Fibroblast of pulmonary artery (primary cell): ENCODE measurements around the gene RPTOR.

ENCODE experiments used
- DNase-seq: peaks from one replicate; pipeline ENCODE4 v3.0.0-alpha.2; 2010; ENCODE audit warnings: low read depth
- H3K4me3 ChIP-seq: replicated peaks from 2 replicates; pipeline ENCODE4 v1.5.1; 2011; ENCODE audit warnings: low read depth, mild to moderate bottlenecking, control low read depth, low read length, moderate library complexity
- TF ChIP-seq, protein P1 (sequence below): IDR thresholded peaks from 2 replicates; pipeline ENCODE4 v1.5.1; 2011; ENCODE audit warnings: mild to moderate bottlenecking, control low read depth, low read length, inconsistent platforms; ENCODE audit errors: missing control alignments

Gene RPTOR

DNA sequence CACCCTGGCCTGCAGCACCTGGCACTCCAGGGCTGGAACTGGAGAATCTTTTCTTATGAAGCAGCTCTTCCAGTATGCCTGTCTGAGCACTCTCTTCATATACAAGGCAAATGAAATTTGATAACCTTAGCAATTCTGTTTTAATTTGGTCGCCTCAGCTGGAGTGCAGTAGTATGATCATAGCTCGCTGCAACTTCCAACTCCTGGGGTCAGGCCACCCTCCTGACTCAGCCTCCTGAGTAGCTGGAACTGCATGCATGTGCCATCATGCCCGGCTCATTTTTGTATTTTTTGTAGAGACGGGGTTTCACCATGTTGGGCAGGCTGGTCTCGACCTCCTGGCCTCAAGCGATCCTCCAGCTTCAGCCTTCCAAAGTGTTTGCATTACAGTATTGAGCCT lies 306.2 kb downstream of the RPTOR start:
- TF ChIP-seq, protein P1, sequence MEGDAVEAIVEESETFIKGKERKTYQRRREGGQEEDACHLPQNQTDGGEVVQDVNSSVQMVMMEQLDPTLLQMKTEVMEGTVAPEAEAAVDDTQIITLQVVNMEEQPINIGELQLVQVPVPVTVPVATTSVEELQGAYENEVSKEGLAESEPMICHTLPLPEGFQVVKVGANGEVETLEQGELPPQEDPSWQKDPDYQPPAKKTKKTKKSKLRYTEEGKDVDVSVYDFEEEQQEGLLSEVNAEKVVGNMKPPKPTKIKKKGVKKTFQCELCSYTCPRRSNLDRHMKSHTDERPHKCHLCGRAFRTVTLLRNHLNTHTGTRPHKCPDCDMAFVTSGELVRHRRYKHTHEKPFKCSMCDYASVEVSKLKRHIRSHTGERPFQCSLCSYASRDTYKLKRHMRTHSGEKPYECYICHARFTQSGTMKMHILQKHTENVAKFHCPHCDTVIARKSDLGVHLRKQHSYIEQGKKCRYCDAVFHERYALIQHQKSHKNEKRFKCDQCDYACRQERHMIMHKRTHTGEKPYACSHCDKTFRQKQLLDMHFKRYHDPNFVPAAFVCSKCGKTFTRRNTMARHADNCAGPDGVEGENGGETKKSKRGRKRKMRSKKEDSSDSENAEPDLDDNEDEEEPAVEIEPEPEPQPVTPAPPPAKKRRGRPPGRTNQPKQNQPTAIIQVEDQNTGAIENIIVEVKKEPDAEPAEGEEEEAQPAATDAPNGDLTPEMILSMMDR, result no peak
- no peak overlapping the region for H3K4me3 ChIP-seq
- no peak for DNase-seq

DNA sequence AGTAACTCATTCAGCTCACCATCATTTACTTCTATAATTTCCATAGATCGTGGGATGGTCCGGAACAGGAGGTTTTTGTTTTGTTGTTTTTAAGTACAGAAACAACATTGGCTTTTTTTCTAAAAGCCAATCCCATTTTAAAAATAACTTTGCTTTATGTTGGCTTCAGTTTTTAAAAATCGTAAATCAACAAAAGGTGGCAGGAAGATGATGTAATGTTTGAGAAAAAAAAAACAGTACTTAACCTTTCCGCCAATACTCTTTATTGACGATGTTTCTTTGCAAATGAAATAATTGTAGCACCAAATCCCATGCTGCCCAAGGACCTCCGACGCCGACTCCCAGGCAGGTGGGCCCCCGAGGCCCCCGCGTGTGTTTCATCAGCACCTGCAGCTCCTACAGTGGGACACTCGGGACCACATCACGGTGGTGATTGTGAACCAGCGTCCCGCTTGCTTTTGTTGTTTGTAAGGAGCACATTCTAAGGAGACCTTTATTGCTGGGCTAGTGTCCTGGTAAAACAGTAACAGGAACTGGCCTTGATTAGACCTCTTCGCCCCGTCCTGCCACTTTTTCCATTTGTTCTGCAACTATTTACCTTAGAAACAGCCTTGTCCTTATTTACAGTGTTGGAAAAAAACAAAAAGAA lies 306.8 kb downstream of the RPTOR start:
- TF ChIP-seq, protein P1, result no peak
- H3K4me3 ChIP-seq, result no peak overlapping the region
- no peak for DNase-seq

DNA sequence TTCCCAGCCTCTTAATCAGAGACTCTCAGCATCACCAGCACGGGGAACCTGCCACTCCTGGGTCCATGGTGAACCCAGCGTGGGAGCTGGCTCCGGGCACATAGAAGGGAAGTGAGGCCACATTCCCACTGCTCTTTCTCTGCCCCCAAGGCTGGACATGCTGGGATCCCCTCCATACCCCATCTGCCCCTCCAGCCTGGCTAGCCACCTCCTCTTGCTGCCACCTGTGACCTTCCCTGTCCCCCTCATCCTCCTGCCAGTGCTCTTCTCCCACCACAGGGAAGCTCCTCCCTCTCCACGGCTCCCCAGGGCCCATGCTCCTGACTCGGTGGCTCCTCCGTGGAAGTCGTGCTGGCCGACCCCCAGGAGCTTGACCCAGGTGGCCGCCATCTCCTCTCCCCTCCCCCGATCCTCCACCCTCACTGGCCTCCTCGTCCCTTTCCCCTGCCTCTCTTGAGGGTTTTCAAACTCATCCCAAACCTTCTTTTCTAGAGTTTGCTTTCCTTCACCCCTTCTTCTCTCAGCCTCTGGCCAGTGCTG lies 307.9 kb downstream of the RPTOR start:
- no peak for DNase-seq
- TF ChIP-seq, protein P1, result no peak
- H3K4me3 ChIP-seq, result no peak overlapping the region

DNA sequence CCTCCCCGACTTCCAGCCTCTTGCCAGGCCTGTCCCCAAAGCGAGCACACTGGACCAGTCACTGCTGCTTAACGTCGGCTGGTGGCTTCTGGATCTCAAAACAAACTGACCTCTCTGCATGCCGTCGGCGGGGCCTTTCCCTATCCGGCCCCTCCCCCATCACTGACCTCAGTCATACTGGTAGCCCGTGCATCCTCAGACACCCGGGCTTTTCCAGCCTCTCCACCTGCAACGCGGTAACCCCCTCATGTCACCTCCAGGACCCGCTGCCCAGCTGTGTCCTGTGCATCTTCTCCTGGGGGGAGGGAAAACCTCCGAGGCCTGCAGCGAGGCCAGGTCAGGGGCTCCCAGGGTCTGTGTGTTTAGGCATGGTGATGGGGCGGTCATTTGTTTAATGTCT lies 308.4 kb downstream of the RPTOR start:
- no peak overlapping the region for H3K4me3 ChIP-seq
- no peak for DNase-seq
- TF ChIP-seq, protein P1, result no peak

DNA sequence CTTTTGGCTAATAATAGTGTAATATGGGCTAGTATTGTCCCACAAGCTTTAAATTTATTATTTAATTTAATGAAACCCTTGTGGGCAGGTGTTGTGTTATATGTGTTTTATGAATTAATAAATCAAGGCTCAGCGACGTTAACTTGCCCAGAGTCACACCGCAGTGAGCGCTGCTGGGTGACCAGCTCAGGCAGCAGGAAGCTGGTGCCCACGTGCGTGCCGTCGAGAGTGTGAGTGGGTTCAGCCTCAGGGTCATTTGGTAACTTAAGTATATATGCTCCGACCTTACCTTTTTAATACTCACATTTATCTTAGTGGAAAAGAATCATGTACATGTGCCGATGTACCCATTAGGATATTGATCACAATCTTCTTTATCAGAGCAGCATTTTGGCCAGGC lies 309.6 kb downstream of the RPTOR start:
- H3K4me3 ChIP-seq, result no peak overlapping the region
- TF ChIP-seq, protein P1, result no peak
- no peak for DNase-seq

DNA sequence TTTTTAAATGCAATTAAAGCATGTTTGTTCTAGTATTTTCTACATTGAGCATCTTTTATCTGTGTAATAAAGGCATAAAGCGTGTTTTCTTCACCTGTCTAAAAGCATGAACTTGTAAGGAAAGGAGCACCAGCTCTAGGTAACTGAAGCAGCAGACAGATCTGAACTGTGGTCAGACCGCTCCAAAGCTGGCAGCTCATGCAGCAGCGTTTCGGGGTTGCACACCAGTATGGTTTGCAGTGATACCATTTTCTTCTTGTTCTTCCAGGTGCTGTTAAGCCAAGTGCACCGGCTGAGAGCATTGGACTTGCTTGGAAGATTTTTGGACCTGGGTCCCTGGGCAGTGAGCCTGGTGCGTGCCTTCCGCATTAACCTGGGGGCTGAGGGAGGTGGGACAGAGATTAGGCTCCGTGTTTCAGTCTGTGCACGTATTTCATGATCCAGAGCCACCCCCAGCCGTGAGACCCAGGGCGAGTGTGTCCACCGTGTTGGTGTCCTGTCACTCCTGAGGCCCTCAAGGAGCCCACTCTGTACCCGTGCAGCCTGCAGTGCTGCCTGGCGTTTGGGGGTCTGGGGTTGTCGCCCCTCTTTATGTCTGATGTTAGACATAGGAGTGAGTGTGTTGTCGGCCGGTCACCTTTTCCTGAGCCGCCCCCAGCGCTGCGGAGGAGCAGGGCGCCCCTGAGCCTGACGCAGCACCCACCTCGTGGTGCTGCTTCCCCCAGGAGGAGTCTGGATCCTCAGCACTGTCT lies 310.7 kb downstream of the RPTOR start:
- no peak overlapping the region for H3K4me3 ChIP-seq
- TF ChIP-seq, protein P1, result no peak
- no peak for DNase-seq
